HepG2 (cell line): ENCODE measurements around the gene CARS2. TPM values are rescaled to one million over a fixed set of nuclear protein-coding genes. Genes with fewer than 3 reads are reported as not detected.

Experiments
- ATAC-seq: fragments of 200-7000 bp; cut with Tn5 transposase; 3 replicates; pipeline ENCODE4 v1.9.1; 2020; ENCODE audit warnings: mild to moderate bottlenecking, moderate library complexity
- BruUV-seq: library from RNA; stranded (reverse); fragments of 400-500 nt; replicated peaks from 2 replicates; lab custom pipeline; 2021; lab: Mats Ljungman, UMichigan
- CTCF ChIA-PET: fragments of 300-600 bp; formaldehyde crosslinking; extraction: SDS; loops from one replicate; lab custom pipeline; 2021; ENCODE audit warnings: low total read pairs, inconsistent platforms, low intra/inter-chr PET ratio; lab: Yijun Ruan, JAX
- POLR2A ChIA-PET: fragments of 350-600 bp; sonication (Branson Sonifier 250); formaldehyde crosslinking; loops from one replicate; lab custom pipeline; 2020; ENCODE audit warnings: antibody characterized with exemption, inconsistent platforms; lab: Yijun Ruan, JAX
- DNase-seq: peaks from one replicate; pipeline ENCODE4 v3.0.0-alpha.2; 2015; ENCODE audit warnings: low spot score
- FAIRE-seq: peaks from 3 replicates; lab custom pipeline; 2011; peaks lifted over from hg19 to GRCh38; lab: Jason Lieb, UNC
- H2AFZ ChIP-seq: one replicate; pipeline ENCODE4 v1.6.1; 2011; ENCODE audit warnings: low read length, inconsistent platforms
- H3K27ac ChIP-seq: fragments of 300-600 bp; 3 replicates; pipeline ENCODE4 v1.8.0; 2011; ENCODE audit warnings: mixed run types, mild to moderate bottlenecking, mixed read lengths, low read length, inconsistent platforms; ENCODE audit not compliant: insufficient read depth; ENCODE audit errors: extremely low read length
- H3K27me3 ChIP-seq, 2 experiments: fragments of 200-600 bp in 1 of 2; 2 replicates in 1 of 2; 3 replicates in 1 of 2; pipeline versions ENCODE4 v1.6.0 to v1.8.0; 2011; ENCODE audit warnings: low read length in 2 of 2, mild to moderate bottlenecking in 2 of 2, moderate library complexity in 2 of 2, inconsistent platforms in 1 of 2; ENCODE audit not compliant: insufficient read depth in 2 of 2, control insufficient read depth in 1 of 2
- H3K36me3 ChIP-seq, 2 experiments: fragments of 200-600 bp in 1 of 2; replicated peaks in 1 of 2; 2 replicates in 1 of 2; 3 replicates in 1 of 2; pipeline versions ENCODE4 v1.5.1 to v1.8.0; 2011; ENCODE audit warnings: low read length in 2 of 2, inconsistent platforms in 1 of 2; ENCODE audit not compliant: insufficient read depth in 2 of 2, control insufficient read depth in 1 of 2
- H3K4me1 ChIP-seq: 2 replicates; pipeline ENCODE4 v1.5.1; 2012; ENCODE audit warnings: low read length, inconsistent platforms; ENCODE audit not compliant: insufficient read depth
- H3K4me2 ChIP-seq: 2 replicates; pipeline ENCODE4 v1.6.0; 2011; ENCODE audit warnings: low read depth, low read length, inconsistent platforms
- H3K4me3 ChIP-seq, 3 experiments: fragments of 200-600 bp in 1 of 3; sonication (generic), shearing (Covaris generic) in 1 of 3; replicated peaks in 1 of 3; 2 replicates each; pipeline ENCODE4 v1.5.1; 2011 to 2016; ENCODE audit warnings: low read length in 3 of 3, inconsistent platforms in 2 of 3, low read depth in 2 of 3, mild to moderate bottlenecking in 2 of 3, control low read depth in 1 of 3, mixed read lengths in 1 of 3; ENCODE audit not compliant: insufficient read depth in 1 of 3
- H3K79me2 ChIP-seq: one replicate; pipeline ENCODE4 v1.6.1; 2011; ENCODE audit warnings: low read length, inconsistent platforms; ENCODE audit not compliant: insufficient read depth
- H3K9ac ChIP-seq: 2 replicates; pipeline ENCODE4 v1.6.0; 2011; ENCODE audit warnings: mild to moderate bottlenecking, low read depth, low read length, inconsistent platforms; ENCODE audit not compliant: insufficient read depth
- H3K9me3 ChIP-seq: 2 replicates; pipeline ENCODE4 v1.5.1; 2012; ENCODE audit warnings: mild to moderate bottlenecking, low read length
- H4K20me1 ChIP-seq: 2 replicates; pipeline ENCODE4 v1.6.0; 2011; ENCODE audit warnings: inconsistent platforms, mild to moderate bottlenecking, low read length, moderate library complexity; ENCODE audit not compliant: insufficient read depth
- NCOA1 ChIP-seq: sonication (generic); formaldehyde crosslinking; IDR thresholded peaks from 2 replicates; pipeline ENCODE4 v1.9.0; 2021; ENCODE audit warnings: missing genetic modification reagents
- PATZ1 ChIP-seq: sonication (generic); formaldehyde crosslinking; IDR thresholded peaks from 2 replicates; pipeline ENCODE4 v1.4.0; 2020; ENCODE audit warnings: missing genetic modification reagents
- PCBP2 ChIP-seq: fragments of 200-400 bp; formaldehyde crosslinking; optimal IDR thresholded peaks from 2 replicates; pipeline ENCODE3; 2018; ENCODE audit warnings: low read length, low read depth; ENCODE audit not compliant: poor library complexity, severe bottlenecking
- TAF15 ChIP-seq: fragments of 200-400 bp; formaldehyde crosslinking; IDR thresholded peaks from one replicate; pipeline ENCODE4 v1.6.1; 2018; ENCODE audit warnings: mild to moderate bottlenecking, low read depth, low read length; ENCODE audit not compliant: poor library complexity, severe bottlenecking
- TMF1 ChIP-seq: sonication (generic); formaldehyde crosslinking; IDR thresholded peaks from 2 replicates; pipeline ENCODE4 v1.8.1; 2022; ENCODE audit warnings: low read depth, missing genetic modification reagents
- ZIK1 ChIP-seq: sonication (generic); formaldehyde crosslinking; IDR thresholded peaks from 2 replicates; pipeline ENCODE4 v1.5.0; 2020; ENCODE audit warnings: mild to moderate bottlenecking, low read depth, missing genetic modification reagents, borderline replicate concordance
- ZNF263 ChIP-seq: sonication (generic); formaldehyde crosslinking; IDR thresholded peaks from 2 replicates; pipeline ENCODE4 v1.4.0; 2020; ENCODE audit warnings: missing genetic modification reagents
- ZNF503 ChIP-seq: sonication (generic); formaldehyde crosslinking; IDR thresholded peaks from 2 replicates; pipeline ENCODE4 v1.4.0; 2020; ENCODE audit warnings: missing genetic modification reagents
- ZNF570 ChIP-seq: sonication (generic); formaldehyde crosslinking; IDR thresholded peaks from 2 replicates; pipeline ENCODE4 v1.4.0; 2020; ENCODE audit warnings: mild to moderate bottlenecking, missing genetic modification reagents, borderline replicate concordance
- ZNF646 ChIP-seq: sonication (generic); formaldehyde crosslinking; IDR thresholded peaks from 2 replicates; pipeline ENCODE4 v1.9.0; 2021; ENCODE audit warnings: mild to moderate bottlenecking, missing genetic modification reagents
- WGBS: methylation state at CpG from one replicate; pipeline ENCODE4 v1.1.6; 2017; ENCODE audit warnings: low lambda C conversion rate; 5-methylcytosine and 5-hydroxymethylcytosine counted together
- in situ Hi-C: cut with HindIII; loops from 2 replicates; pipeline ENCODE4 v1.10.0; 2017; ENCODE audit warnings: low pct_unique_long_range_greater_than_20kb; ENCODE audit not compliant: extremely low pct_ligation_motif_present
- intact Hi-C: fragments of 100-400 bp; cut with micrococcal nuclease; formaldehyde crosslinking; loops from one replicate; pipeline ENCODE4 v1.10.0; 2022; ENCODE audit not compliant: unreplicated experiment
- polyA plus RNA-seq, 8 experiments: library from polyadenylated mRNA; depleted of rRNA in 3 of 8; stranded (reverse) in 7 of 8; unstranded in 1 of 8; fragments of >200 nt; fragmentation: Illumina TruSeq in 4 of 8; extraction: Trizol in 4 of 8; gene quantifications; 2 replicates each; pipeline versions ENCODE4 v1.2.1 to v1.2.3, GENCODE V29; 2011 to 2016; ENCODE audit warnings: low read depth in 4 of 8, missing spikeins in 1 of 8, mixed read lengths in 1 of 8; ENCODE audit not compliant: insufficient read depth in 1 of 8
- total RNA-seq, 5 experiments: library from RNA; depleted of rRNA; stranded (reverse); fragments of >200 nt; fragmentation: Illumina TruSeq; extraction: Trizol; gene quantifications; 2 replicates each; pipeline ENCODE4 v1.2.3, GENCODE V29; 2016; ENCODE audit warnings: low read depth in 1 of 5

CARS2 gene
- total and polyA plus RNA-seq, 2 of the 13 experiments (the other 11 are each of a cell fraction or from before 2014, with no cell fraction given): 41.1 to 59.3 TPM

GRCh38 chr13:110713981-110714796 lies 8.3 kb upstream of the CARS2 start:
- Histone ChIP-seq H3K36me3 (peaks cover 0 to 5% of the 10 kb centered on the region in 2 experiments; a peak in 3 of 5 replicates), H3K9me3 (no peaks in the 10 kb centered on the region), H3K27me3 (no peaks in the 10 kb centered on the region; a peak in 1 of 5 replicates), H2AFZ (no peak overlapping the region), H4K20me1 (peaks cover 30% of the 10 kb centered on the region), H3K4me1 (peaks cover 19% of the 10 kb centered on the region), H3K4me3 (peak overlapping the region; percentile 96 to 98 (median 98)), H3K4me2 (peak overlapping the region; percentile 72), H3K9ac (peak overlapping the region; percentile 95), H3K79me2 (peaks cover 45% of the 10 kb centered on the region), H3K27ac (peak overlapping the region; percentile 86)
- CTCF ChIA-PET: no interaction called here
- POLR2A ChIA-PET: interaction anchor here (1.2 to 2.8 kb wide), 6 partner anchors 8 to 99 kb away, joined by 3 to 22 read pairs (median 10); partner anchors contain the start of genes CARS2 and NAXD
- BruUV-seq: no TSS peak
- 0% methylated on average over 20 of the region's 86 CpGs for WGBS
- intact Hi-C loops: loop anchor here (2.0 to 10.0 kb wide), 4 partner anchors 97 to 259 kb away; partner anchors contain the start of gene ANKRD10
- in situ Hi-C loops: no loop called here
- no peak for ATAC-seq
- FAIRE-seq: no peak
- DNase-seq: peak; percentile 28
- no peak for TF ChIP-seq ZIK1 (CRISPR knock-in tag)
- TF ChIP-seq PCBP2: no peak
- no peak for TF ChIP-seq ZNF570 (CRISPR knock-in tag)
- no peak for TF ChIP-seq TAF15
- TF ChIP-seq ZNF263 (CRISPR knock-in tag): 0 out of 2 replicates have a peak, but pooled peaks have one; percentile 22
- TF ChIP-seq NCOA1 (CRISPR knock-in tag): no peak
- TF ChIP-seq ZNF646 (CRISPR knock-in tag): no peak
- TF ChIP-seq ZNF503 (CRISPR knock-in tag): no peak
- 0 out of 2 replicates have a peak, but pooled peaks have one; percentile 1 for TF ChIP-seq PATZ1 (CRISPR knock-in tag)
- TF ChIP-seq TMF1 (CRISPR knock-in tag): no peak
